Mesenchymal stem cell (in vitro differentiated cells and primary cell): ENCODE data around the gene SDHAF4.

Source experiments
- DNase-seq: peaks from one replicate; pipeline ENCODE4 v3.0.0-alpha.2; 2013
- H2AFZ ChIP-seq: one replicate; pipeline ENCODE4 v1.6.1; 2013; ENCODE audit warnings: low read depth, mild to moderate bottlenecking, control low read depth, inconsistent platforms, low read length, moderate library complexity
- H2AK5ac ChIP-seq: 2 replicates; pipeline ENCODE4 v1.6.1; 2013; ENCODE audit warnings: low read length, moderate library complexity, mild to moderate bottlenecking, inconsistent platforms; ENCODE audit not compliant: severe bottlenecking
- H2BK120ac ChIP-seq: one replicate; pipeline ENCODE4 v1.6.1; 2013; ENCODE audit warnings: low read depth, mild to moderate bottlenecking, inconsistent platforms, low read length, moderate library complexity
- H2BK12ac ChIP-seq, 2 experiments: one replicate each; pipeline ENCODE4 v1.6.1; 2013; ENCODE audit warnings: inconsistent platforms in 2 of 2, low read length in 2 of 2, mild to moderate bottlenecking in 2 of 2, moderate library complexity in 2 of 2, control low read depth in 1 of 2
- H2BK15ac ChIP-seq: one replicate; pipeline ENCODE4 v1.6.1; 2013; ENCODE audit warnings: mild to moderate bottlenecking, low read depth, inconsistent platforms; ENCODE audit not compliant: poor library complexity, severe bottlenecking
- H2BK5ac ChIP-seq: 2 replicates; pipeline ENCODE4 v1.6.1; 2013; ENCODE audit warnings: low read depth, mild to moderate bottlenecking, low read length, control low read depth, inconsistent platforms; ENCODE audit not compliant: poor library complexity, severe bottlenecking
- H3K14ac ChIP-seq, 2 experiments: one replicate each; pipeline ENCODE4 v1.6.1; 2013; ENCODE audit warnings: inconsistent platforms in 2 of 2, low read length in 2 of 2, control low read depth in 1 of 2, mild to moderate bottlenecking in 1 of 2, moderate library complexity in 1 of 2
- H3K18ac ChIP-seq, 2 experiments: one replicate each; pipeline ENCODE4 v1.6.1; 2013; ENCODE audit warnings: inconsistent platforms in 2 of 2, low read length in 2 of 2, control low read depth in 1 of 2, low read depth in 1 of 2, mild to moderate bottlenecking in 1 of 2
- H3K23ac ChIP-seq, 2 experiments: one replicate each; pipeline ENCODE4 v1.6.1; 2013; ENCODE audit warnings: inconsistent platforms in 2 of 2, low read length in 2 of 2, mild to moderate bottlenecking in 2 of 2, moderate library complexity in 2 of 2, control low read depth in 1 of 2
- H3K27ac ChIP-seq: 2 replicates; pipeline ENCODE4 v1.5.1; 2013; ENCODE audit warnings: mild to moderate bottlenecking, moderate library complexity, low read length, control low read depth, inconsistent platforms; ENCODE audit not compliant: poor library complexity, severe bottlenecking
- H3K27me3 ChIP-seq, 2 experiments: 2 replicates each; pipeline versions ENCODE4 v1.6.1 to v1.7.0; 2013; ENCODE audit warnings: low read length in 2 of 2, mild to moderate bottlenecking in 2 of 2, moderate library complexity in 2 of 2, control low read depth in 1 of 2, inconsistent platforms in 1 of 2; ENCODE audit not compliant: control insufficient read depth in 1 of 2, insufficient read depth in 1 of 2
- H3K36me3 ChIP-seq, 2 experiments: 2 replicates each; pipeline versions ENCODE4 v1.6.1 to v1.7.0; 2013; ENCODE audit warnings: low read length in 2 of 2, control low read depth in 1 of 2, inconsistent platforms in 1 of 2, low read depth in 1 of 2, mild to moderate bottlenecking in 1 of 2; ENCODE audit not compliant: insufficient read depth in 2 of 2, control insufficient read depth in 1 of 2
- H3K4ac ChIP-seq, 2 experiments: one replicate each; pipeline ENCODE4 v1.6.1; 2013; ENCODE audit warnings: inconsistent platforms in 2 of 2, low read length in 2 of 2, mild to moderate bottlenecking in 2 of 2, moderate library complexity in 2 of 2, control low read depth in 1 of 2, low read depth in 1 of 2
- H3K4me1 ChIP-seq: 2 replicates; pipeline ENCODE4 v1.6.1; 2013; ENCODE audit warnings: low read depth, low read length, control low read depth; ENCODE audit not compliant: control insufficient read depth, insufficient read depth
- H3K4me2 ChIP-seq: 2 replicates; pipeline ENCODE4 v1.6.1; 2013; ENCODE audit warnings: low read length, mild to moderate bottlenecking, inconsistent platforms; ENCODE audit not compliant: poor library complexity, severe bottlenecking
- H3K4me3 ChIP-seq, 2 experiments: 2 replicates each; pipeline versions ENCODE4 v1.5.1 to v1.7.0; 2013; ENCODE audit warnings: low read length in 2 of 2, mild to moderate bottlenecking in 2 of 2, control low read depth in 1 of 2, low read depth in 1 of 2; ENCODE audit not compliant: insufficient read depth in 1 of 2
- H3K79me1 ChIP-seq: replicated peaks from 2 replicates; pipeline ENCODE4 v1.6.1; 2013; ENCODE audit warnings: mild to moderate bottlenecking, control low read depth, low read length, inconsistent platforms; ENCODE audit not compliant: poor library complexity, severe bottlenecking
- H3K9ac ChIP-seq: 2 replicates; pipeline ENCODE4 v1.7.0; 2013; ENCODE audit warnings: mild to moderate bottlenecking, low read length, moderate library complexity
- H3K9me3 ChIP-seq: 2 replicates; pipeline ENCODE4 v1.7.0; 2013; ENCODE audit warnings: mild to moderate bottlenecking, low read length; ENCODE audit not compliant: control insufficient read depth
- H4K8ac ChIP-seq: one replicate; pipeline ENCODE4 v1.6.1; 2013; ENCODE audit warnings: inconsistent platforms, mild to moderate bottlenecking, low read length, moderate library complexity
- H4K91ac ChIP-seq: one replicate; pipeline ENCODE4 v1.6.1; 2013; ENCODE audit warnings: mild to moderate bottlenecking, low read length, inconsistent platforms
- WGBS: methylation state at CpG from one replicate; pipeline ENCODE4 v1.1.7; 2013; ENCODE audit warnings: mixed read lengths; 5-methylcytosine and 5-hydroxymethylcytosine counted together

Gene SDHAF4

DNA sequence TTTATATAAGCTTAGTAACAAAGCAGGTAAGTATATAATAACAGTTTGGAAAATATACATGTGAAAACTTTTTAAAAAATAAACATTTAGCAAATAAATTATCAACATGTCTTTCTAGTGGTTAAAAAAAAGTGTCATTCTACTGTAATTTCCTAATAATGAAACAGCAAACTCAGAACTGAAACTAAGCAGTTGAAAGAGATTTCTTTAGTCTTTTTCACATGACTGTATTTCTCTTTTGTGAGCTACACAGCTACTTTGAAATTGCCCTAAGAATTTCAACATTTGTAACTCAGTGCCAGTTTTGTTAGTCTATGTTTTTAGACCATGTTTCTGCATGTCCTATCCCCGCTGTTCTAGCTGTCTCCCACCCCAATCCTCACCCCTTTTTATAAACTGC is 28.4 kb upstream of the SDHAF4 start:
- Histone ChIP-seq H3K4me1 (no peaks in the 10 kb centered on the region), H3K18ac (no peak overlapping the region), H3K9me3 (no peaks in the 10 kb centered on the region), H2BK15ac (no peak overlapping the region), H4K91ac (no peak overlapping the region), H2BK120ac (no peak overlapping the region), H3K14ac (no peak overlapping the region), H3K4me3 (no peak overlapping the region), H3K79me1 (no peaks in the 10 kb centered on the region), H2BK12ac (no peak overlapping the region), H3K23ac (no peak overlapping the region), H2AK5ac (no peak overlapping the region), H3K9ac (no peak overlapping the region), H2AFZ (no peak overlapping the region), H2BK5ac (no peak overlapping the region), H3K36me3 (peaks cover 3 to 9% of the 10 kb centered on the region in 2 experiments), H4K8ac (no peak overlapping the region), H3K4ac (no peak overlapping the region), H3K4me2 (no peak overlapping the region), H3K27me3 (no peaks in the 10 kb centered on the region), H3K27ac (no peak overlapping the region)
- no peak for DNase-seq
- no CpG with 5 or more reads among the region's 1 CpG for WGBS

DNA sequence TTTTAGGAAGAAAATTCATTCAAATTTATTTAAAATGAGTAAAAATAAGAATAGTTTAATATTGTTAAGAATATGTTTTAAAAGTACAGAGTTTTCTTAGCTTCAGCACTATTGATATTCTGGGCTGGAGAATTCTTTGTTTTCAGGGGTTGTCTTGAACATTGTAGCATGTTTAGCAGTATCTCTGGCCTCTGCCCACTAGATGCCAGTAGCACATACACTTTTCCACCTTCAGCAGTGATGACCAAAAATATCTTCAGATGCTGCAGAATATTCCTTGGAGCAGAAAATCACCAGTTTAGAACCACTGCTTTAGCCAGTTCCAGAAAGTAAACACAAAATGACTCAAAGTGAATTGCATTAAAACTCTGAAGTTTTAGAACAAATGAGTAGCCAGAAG is 19.4 kb upstream of the SDHAF4 start:
- no peaks in the 10 kb centered on the region for H3K27me3 ChIP-seq
- H3K27ac ChIP-seq: no peak overlapping the region
- H4K91ac ChIP-seq: no peak overlapping the region
- no peak overlapping the region for H3K9ac ChIP-seq
- no peak overlapping the region for H2BK12ac ChIP-seq
- H3K9me3 ChIP-seq: no peaks in the 10 kb centered on the region
- H2BK5ac ChIP-seq: no peak overlapping the region
- H2AK5ac ChIP-seq: no peak overlapping the region
- no peak overlapping the region for H3K18ac ChIP-seq
- H2AFZ ChIP-seq: no peak overlapping the region
- H3K4me3 ChIP-seq: no peak overlapping the region
- H2BK15ac ChIP-seq: no peak overlapping the region
- H3K4me1 ChIP-seq: no peaks in the 10 kb centered on the region
- H4K8ac ChIP-seq: no peak overlapping the region
- no peak overlapping the region for H3K4ac ChIP-seq
- no peak overlapping the region for H2BK120ac ChIP-seq
- H3K14ac ChIP-seq: no peak overlapping the region
- DNase-seq: peak; percentile 22
- no peaks in the 10 kb centered on the region for H3K36me3 ChIP-seq
- H3K79me1 ChIP-seq: no peaks in the 10 kb centered on the region
- H3K4me2 ChIP-seq: no peak overlapping the region
- H3K23ac ChIP-seq: no peak overlapping the region

DNA sequence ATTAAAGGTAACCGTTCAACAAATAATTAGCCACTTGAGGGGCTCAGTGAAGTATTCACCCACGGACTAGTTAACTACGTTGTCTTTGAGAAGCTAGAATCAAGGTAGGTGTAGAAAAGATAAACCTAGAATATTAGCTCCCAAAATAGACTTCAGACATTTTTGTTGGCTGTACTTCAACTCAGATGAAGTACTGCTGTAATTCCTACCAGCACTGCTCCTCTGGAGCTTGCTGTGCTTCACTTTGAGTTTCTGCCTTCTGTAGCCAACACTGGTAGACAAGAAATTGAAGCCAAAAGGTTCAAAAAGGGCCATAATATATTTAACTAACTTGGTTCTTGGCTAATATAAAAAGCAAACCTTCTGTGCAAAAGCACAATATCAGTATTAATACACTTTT is 18.8 kb upstream of the SDHAF4 start:
- H2AK5ac ChIP-seq: no peak overlapping the region
- H3K36me3 ChIP-seq: no peaks in the 10 kb centered on the region
- H2BK120ac ChIP-seq: no peak overlapping the region
- H2BK5ac ChIP-seq: no peak overlapping the region
- H2BK12ac ChIP-seq: no peak overlapping the region
- H3K9ac ChIP-seq: no peak overlapping the region
- WGBS: no CpG with 5 or more reads among the region's 3 CpGs
- no peaks in the 10 kb centered on the region for H3K9me3 ChIP-seq
- no peak overlapping the region for H4K8ac ChIP-seq
- no peak overlapping the region for H3K23ac ChIP-seq
- no peak overlapping the region for H2AFZ ChIP-seq
- H3K4me1 ChIP-seq: no peaks in the 10 kb centered on the region
- H3K14ac ChIP-seq: no peak overlapping the region
- H3K27ac ChIP-seq: no peak overlapping the region
- no peaks in the 10 kb centered on the region for H3K27me3 ChIP-seq
- no peak overlapping the region for H3K4ac ChIP-seq
- H3K79me1 ChIP-seq: no peaks in the 10 kb centered on the region
- no peak overlapping the region for H3K4me2 ChIP-seq
- H3K18ac ChIP-seq: no peak overlapping the region
- DNase-seq: no peak
- H4K91ac ChIP-seq: no peak overlapping the region
- H3K4me3 ChIP-seq: no peak overlapping the region
- H2BK15ac ChIP-seq: no peak overlapping the region

DNA sequence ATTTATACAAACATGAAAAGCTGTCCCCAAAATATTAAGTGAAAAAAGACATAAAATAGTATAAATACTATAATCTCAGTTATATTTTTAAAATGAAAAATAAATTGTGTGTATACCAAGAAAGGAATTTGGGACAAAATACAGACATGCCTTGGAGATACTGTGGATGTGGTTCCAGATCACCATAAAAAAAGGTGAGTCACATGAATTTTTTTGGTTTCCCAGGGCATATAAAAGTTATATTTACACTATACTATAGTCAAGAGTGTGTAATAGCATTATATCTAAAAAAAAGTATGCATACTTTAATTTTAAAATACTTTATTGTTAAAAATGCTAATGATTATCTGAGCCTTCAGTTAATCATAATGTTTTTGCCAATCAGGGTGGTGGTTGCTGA is 17.4 kb upstream of the SDHAF4 start:
- Histone ChIP-seq H2BK5ac (no peak overlapping the region), H3K4ac (no peak overlapping the region), H2BK12ac (no peak overlapping the region), H3K9me3 (no peaks in the 10 kb centered on the region), H3K27ac (no peak overlapping the region), H3K36me3 (no peaks in the 10 kb centered on the region), H3K9ac (no peak overlapping the region), H2AFZ (no peak overlapping the region), H2BK120ac (no peak overlapping the region), H3K27me3 (no peaks in the 10 kb centered on the region), H3K14ac (no peak overlapping the region), H3K79me1 (no peaks in the 10 kb centered on the region), H4K91ac (no peak overlapping the region), H2BK15ac (no peak overlapping the region), H4K8ac (no peak overlapping the region), H3K4me2 (no peak overlapping the region), H2AK5ac (no peak overlapping the region), H3K4me1 (no peaks in the 10 kb centered on the region), H3K4me3 (no peak overlapping the region), H3K23ac (no peak overlapping the region), H3K18ac (no peak overlapping the region)
- DNase-seq: no peak
